D721Med (cell line): Measurements from ENCODE around the gene TMCC1.
"Not testable (repeated sequence)": the region's sequence is repeated elsewhere in the genome, so short reads cannot be mapped to it uniquely, and the experiment has no call there.

Source experiments
- DNase-seq: peaks from one replicate; pipeline ENCODE4 v3.0.0; 2011; ENCODE audit warnings: low spot score; ENCODE audit not compliant: insufficient read length
- FAIRE-seq: peaks from 2 replicates; lab custom pipeline; 2011; peaks lifted over from hg19 to GRCh38; lab: Jason Lieb, UNC
- TF ChIP-seq, protein P1 (sequence below): IDR thresholded peaks from 2 replicates; pipeline ENCODE4 v1.5.1; 2012; ENCODE audit warnings: mild to moderate bottlenecking, control low read depth; ENCODE audit not compliant: insufficient read depth; ENCODE audit errors: missing control alignments

TMCC1 gene

DNA sequence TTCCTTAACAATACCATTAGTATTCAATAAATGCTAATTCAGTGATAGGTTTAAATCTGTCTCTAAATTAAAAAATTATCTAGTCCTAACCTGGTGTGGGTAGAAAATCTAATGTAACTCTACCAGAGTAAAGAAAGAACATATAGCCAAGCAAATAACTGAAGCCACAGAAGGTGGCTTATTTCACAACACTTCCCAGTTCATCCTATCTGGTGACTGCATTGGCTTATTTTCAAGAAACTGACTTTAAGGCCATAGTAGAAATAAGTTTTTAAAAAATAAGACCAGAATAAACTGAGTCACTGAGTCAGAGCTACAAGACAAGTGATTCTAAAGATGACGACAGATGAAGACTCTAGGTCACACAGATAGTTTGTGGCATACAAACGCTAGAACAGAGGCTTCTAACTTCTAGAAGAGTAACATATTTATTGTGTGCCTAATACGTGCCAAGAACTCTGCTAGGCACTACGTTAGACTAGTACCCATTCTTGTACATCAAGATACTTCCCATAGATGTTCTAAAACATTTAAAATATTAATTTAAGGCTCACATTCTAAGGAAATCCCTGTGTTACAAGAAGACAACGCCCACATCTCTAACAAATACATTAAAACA, 25.9 kb downstream of the TMCC1 start:
- DNase-seq: no peak
- TF ChIP-seq, protein P1, sequence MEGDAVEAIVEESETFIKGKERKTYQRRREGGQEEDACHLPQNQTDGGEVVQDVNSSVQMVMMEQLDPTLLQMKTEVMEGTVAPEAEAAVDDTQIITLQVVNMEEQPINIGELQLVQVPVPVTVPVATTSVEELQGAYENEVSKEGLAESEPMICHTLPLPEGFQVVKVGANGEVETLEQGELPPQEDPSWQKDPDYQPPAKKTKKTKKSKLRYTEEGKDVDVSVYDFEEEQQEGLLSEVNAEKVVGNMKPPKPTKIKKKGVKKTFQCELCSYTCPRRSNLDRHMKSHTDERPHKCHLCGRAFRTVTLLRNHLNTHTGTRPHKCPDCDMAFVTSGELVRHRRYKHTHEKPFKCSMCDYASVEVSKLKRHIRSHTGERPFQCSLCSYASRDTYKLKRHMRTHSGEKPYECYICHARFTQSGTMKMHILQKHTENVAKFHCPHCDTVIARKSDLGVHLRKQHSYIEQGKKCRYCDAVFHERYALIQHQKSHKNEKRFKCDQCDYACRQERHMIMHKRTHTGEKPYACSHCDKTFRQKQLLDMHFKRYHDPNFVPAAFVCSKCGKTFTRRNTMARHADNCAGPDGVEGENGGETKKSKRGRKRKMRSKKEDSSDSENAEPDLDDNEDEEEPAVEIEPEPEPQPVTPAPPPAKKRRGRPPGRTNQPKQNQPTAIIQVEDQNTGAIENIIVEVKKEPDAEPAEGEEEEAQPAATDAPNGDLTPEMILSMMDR: no peak
- no peak for FAIRE-seq

DNA sequence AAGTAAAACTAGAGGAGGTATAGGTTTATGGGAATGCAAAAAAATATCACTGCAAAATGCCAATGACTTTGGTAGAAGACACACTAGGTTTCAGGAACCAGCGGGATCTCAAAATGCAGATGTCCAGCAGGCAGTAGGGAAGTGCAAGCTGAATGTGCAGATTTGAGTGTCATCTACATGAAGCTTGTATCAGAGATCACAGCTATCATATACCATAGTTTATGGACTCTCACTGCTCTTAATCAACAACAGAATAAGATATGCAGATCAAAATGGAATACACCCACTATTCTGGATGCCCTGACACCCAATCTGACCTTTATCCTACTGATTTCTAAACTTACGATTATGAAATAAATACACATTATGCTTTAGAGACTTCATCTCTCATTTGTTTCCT, 27.7 kb downstream of the TMCC1 start:
- DNase-seq (no peak), FAIRE-seq (no peak)
- TF ChIP-seq, protein P1: no peak

- FAIRE-seq (no peak), DNase-seq (no peak)
- TF ChIP-seq, protein P1: no peak
These were observed 29.0 kb downstream of the TMCC1 start for GRCh38 chr3:129864519-129864918.

DNA sequence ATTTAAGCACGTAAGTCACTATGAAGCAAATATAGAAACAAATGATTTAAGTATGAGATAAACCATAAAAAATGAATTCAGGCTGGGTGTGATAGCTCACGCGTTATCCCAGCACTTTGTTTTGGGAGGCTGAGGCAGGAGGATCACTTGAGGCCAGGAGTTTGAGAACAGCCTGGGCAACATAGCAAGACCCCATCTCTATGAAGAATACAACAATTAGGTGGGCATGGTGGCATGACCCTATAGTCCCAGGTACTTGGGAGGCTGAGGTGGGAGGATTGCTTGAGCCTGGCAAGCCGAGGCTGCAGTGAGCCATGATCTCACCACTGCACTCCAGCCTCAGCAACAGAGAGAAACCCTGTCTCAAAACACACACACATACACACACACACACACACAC, 34.2 kb downstream of the TMCC1 start:
- TF ChIP-seq, protein P1: no peak
- FAIRE-seq: no peak
- DNase-seq: no peak

- no peak for FAIRE-seq
- TF ChIP-seq, protein P1: no peak
- no peak for DNase-seq
These were observed 35.6 kb downstream of the TMCC1 start for GRCh38 chr3:129857899-129858298.

DNA sequence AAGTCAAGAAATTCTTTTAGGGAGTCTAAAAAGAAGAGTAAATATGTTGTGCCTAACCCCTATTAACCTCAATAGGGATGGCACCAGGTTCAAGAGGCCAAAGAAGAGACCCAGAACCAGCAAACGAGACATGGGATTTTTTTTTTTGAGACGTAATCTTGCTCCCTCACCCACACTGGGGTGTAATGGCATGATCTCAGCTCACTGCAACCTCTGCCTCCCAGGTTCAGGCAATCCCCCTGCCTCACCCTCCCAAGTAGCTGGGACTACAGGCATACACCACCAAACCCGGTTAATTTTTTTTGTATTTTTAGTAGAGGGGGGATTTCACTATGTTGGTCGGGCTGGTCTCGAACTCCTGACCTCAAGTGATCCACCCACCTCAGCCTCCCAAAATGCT, 36.7 kb downstream of the TMCC1 start:
- DNase-seq, FAIRE-seq: not testable (repeated sequence)

GRCh38 chr3:129855832-129856419, 37.6 kb downstream of the TMCC1 start:
- TF ChIP-seq, protein P1: no peak
- DNase-seq (no peak), FAIRE-seq (no peak)
